Endothelial cell of hepatic sinusoid (primary cell): Measurements from ENCODE around the gene ABCC6.
"Not testable (repeated sequence)": the region's sequence is repeated elsewhere in the genome, so short reads cannot be mapped to it uniquely, and the experiment has no call there.

ENCODE experiments used
- in situ Hi-C: cut with HindIII; loops from 2 replicates; pipeline ENCODE4 v1.10.0; 2017; ENCODE audit warnings: low sequenced_read_pairs

The ABCC6 gene

DNA sequence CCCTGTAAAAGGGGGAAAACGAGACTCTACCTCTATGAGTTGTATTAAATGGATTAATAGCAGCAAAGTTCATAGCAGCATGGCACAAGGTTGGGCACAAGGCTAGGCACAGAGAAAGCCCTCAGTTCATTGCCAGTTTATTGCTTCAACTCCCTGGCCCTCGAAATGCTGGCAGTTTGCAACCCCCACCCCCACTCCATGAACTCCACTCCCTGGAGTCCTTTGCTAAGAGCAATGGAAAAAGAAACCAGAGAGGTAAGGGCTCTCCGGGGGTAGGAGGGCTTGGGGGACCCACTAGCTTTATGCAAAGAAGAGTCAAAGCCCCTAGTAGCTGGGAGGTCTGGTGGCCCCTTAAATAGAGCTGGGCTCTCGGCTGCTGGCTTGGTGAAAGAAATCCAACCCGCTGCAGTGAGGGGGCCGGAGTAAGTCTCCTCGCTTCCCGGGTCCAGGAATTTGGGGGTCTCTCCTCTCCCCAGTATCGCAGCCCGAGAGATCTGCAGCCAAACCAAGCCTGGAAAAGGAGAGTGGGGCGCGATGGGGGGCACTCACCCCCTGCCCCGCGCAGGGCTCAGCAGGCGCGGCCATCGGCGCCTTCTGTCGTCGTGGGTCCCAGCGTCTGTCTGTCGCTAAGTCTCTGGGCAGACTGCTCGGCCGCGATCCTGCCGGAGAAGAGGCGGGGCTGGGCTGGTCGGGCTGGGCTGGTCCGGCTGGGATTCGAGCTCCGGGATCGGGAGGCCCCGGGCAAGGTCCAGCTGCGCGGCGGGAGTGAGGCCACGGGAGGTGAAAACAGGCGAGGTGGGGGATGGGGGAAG lies at the start of gene ABCC6:
TSS of gene ABCC6 (minus strand) at position 645 of the 812 bp plus-strand sequence. CDS start at position 585, 60 bp downstream.
- in situ Hi-C loops = not testable (repeated sequence)

DNA sequence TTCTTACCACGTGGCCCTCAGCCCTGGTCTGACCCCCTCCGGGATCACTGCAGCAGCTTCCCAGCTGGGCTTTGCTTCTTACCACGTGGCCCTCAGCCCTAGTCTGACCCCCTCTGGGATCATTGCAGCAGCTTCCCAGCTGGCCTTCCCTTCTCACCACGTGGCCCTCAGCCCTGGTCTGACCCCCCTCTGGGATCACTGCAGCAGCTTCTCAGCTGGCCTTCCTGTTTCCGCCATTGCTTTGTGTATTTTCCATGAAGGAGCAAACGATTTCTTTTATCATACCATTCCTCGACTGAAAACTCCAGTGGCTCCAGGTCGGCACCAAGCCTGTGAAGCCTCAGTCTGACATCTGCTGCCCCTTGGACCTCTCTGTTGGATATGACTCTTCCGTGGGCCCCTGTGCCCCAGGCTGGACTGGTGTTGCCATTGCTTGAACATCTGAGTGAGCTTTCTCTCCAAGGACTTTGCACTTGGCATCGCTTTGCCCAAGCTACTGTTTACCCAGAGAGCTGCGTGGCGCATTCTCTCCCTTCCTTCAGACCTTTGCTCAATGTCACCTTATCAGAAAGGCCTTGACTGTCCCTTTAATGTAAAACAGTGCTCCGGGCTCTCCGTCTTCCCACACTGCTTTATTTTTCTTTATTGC lies 49.4 kb upstream of the ABCC6 start:
- in situ Hi-C loops = not testable (repeated sequence)

DNA sequence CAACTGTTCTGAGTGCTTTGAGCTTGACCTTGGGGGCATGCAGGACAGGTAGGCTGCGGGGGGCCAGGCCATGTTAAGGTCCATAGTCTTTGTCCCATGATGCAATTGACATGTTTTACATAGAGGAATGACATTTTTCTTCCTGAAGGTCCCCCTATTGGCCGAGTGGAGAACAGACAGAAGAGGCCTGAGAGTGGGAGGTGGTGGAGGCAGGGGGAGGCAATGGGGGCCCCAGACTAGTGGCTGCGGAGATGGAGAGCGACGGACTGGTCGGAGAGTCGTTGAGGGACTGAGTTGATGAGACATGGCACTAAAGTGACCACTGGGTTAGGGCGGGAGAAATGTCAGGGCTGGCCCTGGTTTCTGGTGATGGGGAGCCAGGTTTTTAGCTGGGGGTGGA lies 48.4 kb upstream of the ABCC6 start:
- in situ Hi-C loops = not testable (repeated sequence)

DNA sequence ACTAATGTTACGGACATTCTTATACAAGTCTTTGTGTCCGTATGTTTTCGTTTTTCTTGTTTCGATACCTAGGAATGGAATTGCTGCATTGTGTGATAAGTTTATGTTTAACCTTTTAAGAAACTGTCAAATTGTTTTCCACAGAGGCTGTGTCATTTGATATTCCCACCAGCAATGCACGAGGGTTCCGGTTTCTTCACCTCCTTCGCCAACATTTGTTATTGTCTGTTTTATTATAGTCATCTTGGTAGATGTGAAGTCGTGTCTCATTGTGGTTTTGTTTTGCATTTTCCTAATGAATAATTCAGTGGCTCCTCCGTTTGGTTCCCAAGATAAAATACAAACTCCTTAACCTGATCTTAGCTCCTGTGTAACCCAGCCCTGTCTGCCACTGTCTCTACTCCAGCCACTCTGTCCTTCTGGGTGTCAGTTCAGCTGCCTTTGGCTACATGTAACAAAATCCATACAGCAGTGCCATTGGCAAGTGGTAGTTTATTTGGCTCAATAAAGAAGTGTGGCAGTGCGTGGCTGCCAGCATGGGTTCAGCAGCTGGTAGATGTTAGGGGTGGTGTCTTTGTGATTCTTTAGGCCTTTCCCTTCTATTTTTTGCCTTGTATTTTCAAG lies 45.0 kb upstream of the ABCC6 start:
- in situ Hi-C loops = not testable (repeated sequence)

DNA sequence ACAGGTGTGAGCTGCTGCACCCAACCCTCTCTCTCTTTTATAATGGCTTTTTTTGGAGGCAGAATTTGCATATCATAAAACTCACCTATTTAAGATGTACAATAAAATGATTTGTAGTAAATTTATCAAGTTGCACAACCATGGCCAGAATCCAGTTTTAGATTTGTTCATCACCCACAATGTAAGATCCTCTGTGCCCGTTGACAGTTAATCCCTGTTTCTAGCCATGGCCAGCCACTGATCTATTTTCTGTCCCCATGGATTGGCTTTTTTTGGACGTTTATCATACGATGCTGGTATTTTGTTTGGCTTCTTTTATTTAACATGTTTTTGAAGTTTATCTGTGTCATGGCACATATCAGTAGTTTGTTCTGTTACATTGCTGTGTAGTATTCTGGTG lies 44.4 kb upstream of the ABCC6 start:
- in situ Hi-C loops = not testable (repeated sequence)

DNA sequence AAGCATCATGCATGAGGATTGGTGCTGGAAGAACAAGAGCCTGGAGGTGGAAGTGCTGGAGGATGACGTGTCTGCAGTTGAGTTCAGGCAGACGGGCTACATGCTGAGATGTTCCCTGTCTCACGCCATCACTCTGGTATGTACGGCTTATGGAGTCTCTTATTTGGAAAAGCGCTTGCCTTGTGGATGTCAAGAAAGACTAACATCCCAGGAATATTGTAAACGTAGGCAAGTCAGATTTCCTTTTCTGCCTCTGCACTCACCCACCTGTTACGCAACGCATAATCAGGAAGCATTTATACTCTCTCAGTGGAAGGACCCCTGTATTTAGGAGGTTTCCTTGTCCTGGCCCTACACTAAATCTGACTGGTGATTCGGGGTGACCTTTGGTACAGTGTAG lies 41.8 kb upstream of the ABCC6 start:
- in situ Hi-C loops = not testable (repeated sequence)

DNA sequence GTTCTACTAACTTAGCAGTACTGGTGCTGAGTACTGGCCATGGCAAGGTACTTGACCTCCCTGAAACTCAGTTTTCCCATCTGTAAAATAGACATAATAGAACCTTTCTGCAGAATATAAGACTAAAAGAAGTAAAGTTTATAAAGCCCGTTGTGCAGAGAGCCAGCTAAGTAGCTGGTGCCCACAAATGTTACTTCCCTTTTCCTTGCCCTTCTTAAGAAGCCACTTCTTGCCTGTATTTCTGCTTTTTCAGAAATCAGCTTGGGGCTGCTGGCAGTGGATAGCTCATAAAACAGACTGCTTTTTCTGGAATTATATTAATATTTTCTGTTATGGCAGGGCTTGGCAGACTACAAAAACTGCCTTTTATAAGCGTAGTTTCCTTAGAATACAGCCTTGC lies 40.7 kb upstream of the ABCC6 start:
- in situ Hi-C loops = not testable (repeated sequence)

DNA sequence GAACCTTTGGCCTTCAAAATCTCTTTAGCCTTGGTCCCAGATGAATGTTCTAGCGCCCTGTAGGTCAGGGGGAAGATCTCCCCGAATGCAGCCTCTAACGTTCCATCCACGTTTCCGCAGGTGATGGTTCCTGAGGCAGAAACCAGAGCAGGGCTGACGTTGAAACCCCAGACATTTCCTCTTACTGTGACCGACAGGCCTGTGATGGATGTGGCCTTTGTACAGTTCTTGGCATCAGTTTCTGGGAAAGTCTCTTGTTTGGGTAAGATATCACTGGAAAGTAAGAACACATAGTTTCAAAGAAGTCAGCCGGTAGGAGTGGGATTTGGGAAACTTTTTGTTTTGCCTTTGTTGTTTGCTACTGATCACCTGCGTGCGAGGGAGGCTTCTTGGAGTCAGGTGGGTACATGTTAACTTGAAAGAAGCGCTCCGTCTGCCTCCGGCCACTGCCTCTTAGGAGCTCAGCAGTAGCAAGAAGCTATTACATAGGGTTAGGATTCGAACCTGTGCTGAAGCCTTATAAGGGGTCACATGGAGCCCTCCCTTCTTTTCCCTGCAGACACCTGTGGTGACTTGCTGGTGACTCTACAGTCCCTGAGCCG lies 39.8 kb upstream of the ABCC6 start:
- in situ Hi-C loops = not testable (repeated sequence)

DNA sequence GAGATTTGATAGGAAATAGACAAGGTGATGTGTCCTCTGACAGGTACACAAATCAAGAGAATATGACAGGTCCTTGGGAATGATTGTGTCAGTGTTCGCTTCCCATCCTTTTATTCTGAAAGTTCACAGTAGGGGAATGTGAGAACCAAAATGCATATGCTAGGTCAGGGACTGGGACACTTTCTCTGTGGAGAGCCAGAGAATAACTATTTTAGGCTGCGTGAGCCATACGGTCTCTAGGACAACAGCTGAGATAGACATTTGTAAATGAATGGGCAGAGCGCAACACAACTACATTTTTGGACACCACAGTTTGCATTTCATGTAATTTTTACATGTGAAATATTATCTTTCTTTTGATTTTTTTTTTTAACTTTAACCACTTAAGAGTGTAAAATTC lies 36.7 kb upstream of the ABCC6 start:
- in situ Hi-C loops = not testable (repeated sequence)

DNA sequence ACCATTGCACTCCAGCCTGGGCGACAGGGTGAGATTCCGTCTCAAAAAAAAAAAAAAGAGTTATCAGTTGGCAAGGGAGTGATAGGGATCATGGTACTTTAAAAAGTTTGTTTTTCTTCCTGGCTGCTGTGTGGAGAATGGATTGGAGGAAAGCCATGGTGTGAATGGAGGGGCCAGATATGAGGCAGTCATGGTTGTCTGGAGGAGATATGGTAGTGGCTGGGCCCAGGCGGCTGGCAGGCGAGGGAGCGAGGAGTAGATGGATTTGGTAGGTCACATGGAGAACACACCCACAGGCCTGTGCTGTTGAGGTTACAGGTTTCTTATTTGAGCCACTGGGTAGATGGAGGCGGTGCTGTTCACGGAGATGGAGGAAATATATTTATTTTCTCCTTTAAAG lies 35.5 kb upstream of the ABCC6 start:
- in situ Hi-C loops = not testable (repeated sequence)

DNA sequence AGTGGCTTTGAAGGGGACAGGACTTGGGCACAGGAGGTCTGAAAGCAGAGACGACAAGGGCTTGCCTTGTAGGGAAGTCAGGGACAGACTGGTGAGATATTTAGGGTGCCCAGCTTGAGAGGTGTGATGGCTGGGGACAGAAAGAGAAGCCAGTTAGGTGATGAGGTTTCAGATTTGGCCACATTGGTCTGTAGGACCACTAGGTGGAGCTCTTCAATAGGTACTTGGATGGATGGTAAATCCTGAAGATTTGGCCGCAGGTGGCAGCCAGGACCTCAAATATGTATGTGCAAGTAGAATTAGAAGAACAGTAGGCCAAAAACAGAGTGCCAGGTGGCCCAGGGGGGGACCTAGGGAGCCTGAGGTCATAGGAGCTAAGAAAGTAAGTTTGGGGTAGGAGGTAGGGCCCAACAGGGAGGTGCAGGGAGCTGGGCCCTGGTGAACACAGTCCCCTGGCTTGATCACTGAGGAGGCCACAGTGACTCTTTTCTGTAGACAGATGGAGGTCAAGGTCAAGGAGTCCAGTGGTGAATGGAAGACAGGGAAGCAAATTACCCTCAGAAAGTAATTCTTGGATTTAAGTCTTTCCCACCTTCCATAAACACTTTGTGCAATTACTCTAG lies 34.1 kb upstream of the ABCC6 start:
- in situ Hi-C loops = not testable (repeated sequence)

DNA sequence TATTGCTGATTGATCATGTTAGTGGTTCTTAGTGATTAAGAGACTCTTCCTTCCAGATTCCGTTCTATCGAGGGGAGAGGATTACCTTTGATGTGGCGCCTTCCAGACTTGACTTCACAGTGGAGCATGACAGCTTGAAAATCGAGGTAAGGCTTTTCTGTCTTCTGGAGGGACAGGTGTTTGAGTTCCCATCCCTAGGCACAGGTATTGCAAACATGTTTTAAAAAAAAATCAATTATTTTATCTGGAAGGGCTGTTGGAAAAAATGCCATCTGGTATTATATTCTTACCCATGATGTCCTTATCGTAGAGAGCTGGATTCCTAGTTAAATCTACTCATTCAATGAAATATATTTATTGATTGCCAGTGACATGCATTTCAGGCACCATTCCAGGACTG lies 29.1 kb upstream of the ABCC6 start:
- in situ Hi-C loops = not testable (repeated sequence)

DNA sequence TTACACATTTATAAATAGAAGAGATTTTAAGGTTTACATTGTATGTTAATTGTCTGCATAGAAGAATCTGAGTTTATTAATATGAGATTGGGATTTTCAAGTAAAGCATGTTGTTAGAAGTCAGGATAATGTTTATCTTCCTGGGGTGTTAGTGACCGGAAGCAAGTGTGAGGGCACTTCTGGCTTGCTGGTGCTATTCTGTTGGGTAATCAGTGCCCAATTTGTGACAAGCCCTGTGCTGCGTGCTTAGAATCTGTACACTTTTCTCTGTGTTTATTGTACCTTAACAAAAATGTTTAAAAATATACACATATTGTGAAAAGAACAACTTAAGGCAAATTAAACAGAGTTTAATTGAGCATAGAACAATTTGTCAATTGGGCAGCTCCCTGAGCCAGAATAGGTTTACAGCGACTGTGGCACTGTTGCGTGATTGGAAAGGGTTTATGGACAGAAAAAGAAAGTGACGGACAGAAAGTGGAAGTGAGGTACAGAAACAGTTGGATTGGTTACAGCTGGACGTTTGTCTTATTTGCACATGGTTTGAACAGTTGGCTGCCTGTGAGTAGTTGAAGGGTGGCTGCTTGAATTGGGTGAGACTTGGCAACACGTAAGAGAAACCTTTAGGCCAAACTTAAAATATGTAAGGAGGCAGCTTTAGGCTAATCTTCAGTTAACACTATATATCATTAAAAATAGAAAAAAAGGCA lies 26.5 kb upstream of the ABCC6 start:
- in situ Hi-C loops = not testable (repeated sequence)

DNA sequence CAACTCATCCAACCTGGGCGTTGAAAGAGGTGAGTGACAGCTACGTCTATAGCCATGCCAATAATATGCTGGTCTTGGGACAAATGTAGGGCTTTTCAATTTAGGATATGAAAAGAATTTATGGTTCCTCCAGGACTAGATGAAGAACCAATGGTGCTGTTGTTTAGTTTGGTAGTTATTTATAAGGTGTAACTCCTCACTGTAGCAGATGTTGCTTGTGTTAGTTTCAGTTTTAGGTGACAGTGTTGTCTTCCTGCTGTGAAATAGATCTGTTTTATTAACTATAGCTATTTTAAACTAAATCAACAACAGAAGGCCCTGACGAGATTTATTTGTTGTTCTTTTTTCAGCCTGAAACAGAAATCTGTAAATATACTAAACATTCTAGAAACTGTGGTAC lies 24.1 kb upstream of the ABCC6 start:
- in situ Hi-C loops = not testable (repeated sequence)

DNA sequence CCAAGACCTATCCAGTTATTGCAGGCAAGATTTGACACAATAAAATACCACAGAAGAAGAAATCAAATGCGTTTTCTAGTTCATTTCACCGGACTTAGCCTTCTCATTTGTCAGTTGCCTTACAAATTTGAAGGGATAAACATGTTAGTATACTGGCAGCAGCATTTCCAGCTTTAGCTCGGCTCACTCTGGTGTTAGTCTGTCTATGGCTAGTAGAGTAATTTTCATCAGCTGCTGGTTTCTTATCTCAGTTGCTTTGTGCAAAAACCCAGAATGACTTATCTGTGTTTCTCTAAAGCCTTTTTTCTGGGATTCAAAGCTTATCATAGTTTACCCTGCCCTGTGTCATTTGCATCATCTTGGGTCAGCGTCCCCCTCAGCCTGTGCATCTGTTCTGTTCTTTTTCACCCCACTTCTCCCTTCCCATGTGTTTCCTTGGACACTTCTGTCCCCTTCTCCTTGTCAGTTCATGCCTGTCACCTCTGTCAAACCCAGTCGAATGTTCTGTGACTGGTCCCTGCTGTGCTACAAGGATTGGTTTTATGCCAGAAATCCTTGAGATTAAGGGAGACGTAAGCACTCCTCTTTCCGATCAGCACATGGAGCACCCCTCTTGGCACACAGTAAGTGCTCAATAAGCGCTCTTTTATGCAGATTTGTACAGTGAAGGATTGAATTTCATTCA lies 23.4 kb upstream of the ABCC6 start:
- in situ Hi-C loops = not testable (repeated sequence)

DNA sequence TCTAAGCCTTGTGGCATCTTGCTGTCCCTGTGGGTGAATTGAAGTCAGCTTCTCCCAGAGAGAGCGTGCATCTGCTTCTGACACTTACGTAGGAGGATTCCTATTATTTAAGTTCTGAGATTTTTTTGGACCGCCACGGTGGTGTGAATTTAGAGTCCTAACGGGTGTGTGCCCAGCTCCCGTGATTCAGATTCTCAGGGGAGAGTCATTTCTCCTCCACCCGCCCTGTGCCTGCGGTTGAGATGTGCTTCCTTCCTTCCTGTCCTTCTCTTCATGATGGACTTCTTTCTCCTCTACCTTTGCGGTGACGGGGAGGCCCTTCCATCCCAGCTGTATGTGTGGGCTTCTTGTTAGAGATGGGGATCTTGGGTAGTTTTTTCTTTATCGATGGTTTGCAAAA lies 20.6 kb upstream of the ABCC6 start:
- in situ Hi-C loops = not testable (repeated sequence)

DNA sequence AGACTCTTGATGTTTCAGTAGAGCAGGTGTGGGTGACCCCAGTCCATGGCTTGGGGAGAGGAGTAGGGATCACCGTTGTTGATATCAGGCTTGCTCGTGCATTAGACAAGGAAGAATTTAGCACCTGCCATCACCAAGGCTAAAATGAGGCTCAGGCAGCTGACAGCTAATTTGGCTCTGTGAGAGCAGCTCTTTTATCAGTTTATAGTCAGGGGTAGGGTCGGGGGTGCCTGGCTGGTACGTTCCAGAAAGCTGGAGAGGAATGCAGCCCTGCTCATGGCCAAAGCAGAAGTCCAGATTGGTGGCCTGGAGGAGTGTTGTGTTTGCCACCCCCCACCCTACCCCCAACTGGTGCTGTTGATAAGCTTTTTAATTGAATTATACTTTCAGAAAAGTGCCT lies 17.4 kb upstream of the ABCC6 start:
- in situ Hi-C loops = not testable (repeated sequence)

DNA sequence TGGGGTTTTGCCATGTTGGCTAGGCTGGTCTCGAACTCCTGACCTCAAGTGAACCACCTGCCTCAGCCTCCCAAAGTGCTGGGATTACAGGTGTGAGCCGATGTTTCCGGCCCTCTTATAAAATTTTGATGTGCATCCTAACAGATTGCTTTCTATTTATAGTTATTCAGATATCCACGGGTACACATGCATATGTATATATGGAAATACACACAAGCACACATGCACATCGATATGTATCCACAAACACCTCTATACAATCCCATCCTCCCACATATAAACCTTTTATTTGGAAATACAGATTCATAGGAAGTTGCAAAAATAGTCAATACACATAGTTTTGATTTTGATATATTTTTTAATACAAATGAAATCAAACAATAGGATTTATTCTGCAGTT lies 14.4 kb upstream of the ABCC6 start:
- in situ Hi-C loops = not testable (repeated sequence)

DNA sequence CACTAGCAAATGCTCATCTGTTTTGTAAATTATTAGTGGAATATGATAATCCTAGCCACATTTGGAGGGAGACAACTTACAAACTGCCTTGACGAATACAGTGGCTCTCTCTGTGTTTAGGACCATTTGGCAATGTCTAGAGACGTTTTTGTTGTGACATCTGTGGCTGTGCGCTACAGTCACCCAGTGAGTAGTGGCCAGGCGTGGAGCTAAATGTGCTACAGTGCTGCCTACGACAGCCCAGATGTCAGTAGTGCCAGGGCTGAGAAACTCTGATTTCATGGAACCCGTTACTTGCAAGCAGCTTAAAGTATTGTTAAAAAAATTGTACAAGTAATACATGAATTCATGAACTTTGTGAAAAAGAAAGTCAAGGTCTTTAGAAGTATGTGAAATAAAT lies 13.8 kb upstream of the ABCC6 start:
- in situ Hi-C loops = not testable (repeated sequence)

DNA sequence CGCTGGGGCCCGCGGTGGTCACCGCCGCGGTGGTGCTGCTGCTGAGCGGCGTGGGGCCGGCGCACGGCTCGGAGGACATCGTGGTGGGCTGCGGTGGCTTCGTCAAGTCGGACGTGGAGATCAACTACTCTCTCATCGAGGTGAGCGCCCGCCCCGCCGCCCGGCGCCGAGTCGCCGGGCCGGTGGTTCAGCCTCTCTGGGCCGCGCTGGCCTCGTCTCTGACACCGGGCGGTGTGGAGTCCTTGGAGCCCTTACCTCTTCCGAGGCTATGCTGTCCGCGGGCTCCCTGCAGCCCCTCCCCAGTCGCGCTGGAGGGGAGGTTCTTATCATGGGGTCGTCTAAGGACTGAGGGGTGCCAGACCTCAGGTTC lies 9.4 kb upstream of the ABCC6 start:
- in situ Hi-C loops = not testable (repeated sequence)
